Brain pericyte (primary cell): ENCODE measurements around the gene KRTAP4-9.
"Not testable (repeated sequence)": the region's sequence is repeated elsewhere in the genome, so short reads cannot be mapped to it uniquely, and the experiment has no call there.

Source experiments
- DNase-seq: peaks from one replicate; pipeline ENCODE4 v3.0.0-alpha.2; 2012; ENCODE audit warnings: low read depth, low spot score

Gene KRTAP4-9

GRCh38 chr17:41098042-41098441 is 7.1 kb upstream of the KRTAP4-9 start, which contains the start of gene KRTAP4-8:
KRTAP4-8 (minus strand) TSS chr17:41098142; CDS start chr17:41098084, 58 bp downstream.
- no peak for DNase-seq

DNA sequence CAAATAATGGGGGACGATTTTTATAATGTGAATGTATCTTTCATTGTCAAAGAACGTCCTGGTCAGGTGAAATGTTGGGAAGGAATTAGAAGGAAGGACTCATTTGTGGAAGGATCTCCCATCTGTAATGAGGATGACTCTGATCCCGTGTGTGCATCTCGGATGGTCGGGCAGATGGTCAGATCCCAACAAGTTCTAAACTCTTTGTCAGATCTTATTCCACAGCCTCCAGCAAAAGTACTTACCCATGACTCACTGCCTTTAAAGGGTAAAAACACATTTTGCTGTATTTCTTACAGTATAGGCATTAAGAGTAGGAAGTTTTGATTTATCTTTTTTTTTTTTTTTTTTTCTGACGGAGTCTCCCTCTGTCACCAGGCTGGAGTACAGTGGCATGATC is 6.7 kb upstream of the KRTAP4-9 start:
- no peak for DNase-seq

DNA sequence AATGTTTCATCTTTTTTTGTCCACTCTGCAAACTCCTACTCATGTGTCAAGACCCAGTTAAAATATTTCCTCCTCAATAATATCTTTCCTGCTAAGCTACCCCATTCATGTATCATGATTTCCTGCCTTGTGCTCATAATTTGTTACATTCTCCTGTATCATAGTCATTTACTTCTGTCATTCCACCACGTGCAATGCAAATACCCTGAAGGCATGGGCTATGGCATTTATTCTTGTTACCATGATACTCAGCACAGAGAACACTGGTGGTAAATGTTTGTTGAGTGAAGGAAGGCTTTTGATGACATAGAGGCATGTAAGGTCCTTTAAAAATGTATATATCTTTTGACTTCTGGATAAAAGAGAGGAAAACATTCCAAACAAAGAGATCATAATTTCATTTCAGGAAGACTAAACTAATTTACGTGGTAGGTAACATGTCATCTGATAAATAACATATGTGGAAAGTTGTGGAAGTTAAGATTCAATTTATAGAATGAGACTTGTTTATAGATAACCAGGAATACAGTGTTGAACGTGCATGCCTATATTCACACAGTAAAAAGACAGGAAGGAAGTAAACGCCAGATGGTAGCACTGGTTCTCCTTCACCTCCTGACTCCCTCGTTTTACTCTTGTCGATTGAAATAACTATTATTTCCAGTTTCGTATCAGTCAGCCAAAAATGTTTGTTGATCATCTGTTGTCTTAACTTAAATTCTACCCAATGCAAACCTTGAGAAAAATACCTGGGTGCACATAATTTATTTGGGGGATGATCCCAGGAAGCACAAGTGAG is 5.3 kb upstream of the KRTAP4-9 start:
- not testable (repeated sequence) for DNase-seq

DNA sequence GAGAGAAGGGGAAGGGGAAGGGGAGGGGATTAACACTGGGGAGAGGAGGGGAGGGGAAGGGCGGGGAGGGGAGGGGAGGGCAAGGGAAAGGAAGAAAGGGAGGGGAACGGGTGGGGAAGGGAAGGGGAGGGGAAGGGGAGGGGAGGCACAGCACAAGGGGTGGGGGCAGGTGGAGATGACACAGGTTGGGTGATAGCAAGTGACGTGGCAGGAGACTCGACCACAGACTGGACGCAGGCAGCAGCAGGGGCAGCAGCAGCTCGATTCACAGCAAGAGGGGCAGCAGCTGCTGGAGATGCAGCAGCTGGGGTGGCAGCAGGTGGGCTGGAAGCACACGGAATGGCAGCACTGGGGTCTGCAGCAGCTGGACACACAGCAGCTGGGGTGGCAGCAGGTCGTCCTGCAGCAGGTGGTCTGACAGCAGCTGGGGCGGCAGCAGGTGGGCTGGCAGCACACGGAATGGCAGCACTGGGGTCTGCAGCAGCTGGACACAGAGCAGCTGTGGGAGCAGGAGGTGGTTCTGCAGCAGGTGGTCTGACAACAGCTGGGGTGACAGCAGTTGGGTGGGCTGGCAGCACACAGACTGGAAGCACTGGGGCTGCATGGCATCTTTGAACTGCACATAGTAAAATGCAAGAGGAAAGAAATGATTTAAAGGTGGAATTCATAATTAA is 3.5 kb upstream of the KRTAP4-9 start, which contains the start of gene KRTAP4-16:
TSS of gene KRTAP4-16 (minus strand) at position 624 of the 674 bp plus-strand sequence. CDS start at position 624, 0 bp downstream.
- no peak for DNase-seq

- no peak for DNase-seq
Observed at GRCh38 chr17:41103896-41104295, 1.3 kb upstream of the KRTAP4-9 start.

DNA sequence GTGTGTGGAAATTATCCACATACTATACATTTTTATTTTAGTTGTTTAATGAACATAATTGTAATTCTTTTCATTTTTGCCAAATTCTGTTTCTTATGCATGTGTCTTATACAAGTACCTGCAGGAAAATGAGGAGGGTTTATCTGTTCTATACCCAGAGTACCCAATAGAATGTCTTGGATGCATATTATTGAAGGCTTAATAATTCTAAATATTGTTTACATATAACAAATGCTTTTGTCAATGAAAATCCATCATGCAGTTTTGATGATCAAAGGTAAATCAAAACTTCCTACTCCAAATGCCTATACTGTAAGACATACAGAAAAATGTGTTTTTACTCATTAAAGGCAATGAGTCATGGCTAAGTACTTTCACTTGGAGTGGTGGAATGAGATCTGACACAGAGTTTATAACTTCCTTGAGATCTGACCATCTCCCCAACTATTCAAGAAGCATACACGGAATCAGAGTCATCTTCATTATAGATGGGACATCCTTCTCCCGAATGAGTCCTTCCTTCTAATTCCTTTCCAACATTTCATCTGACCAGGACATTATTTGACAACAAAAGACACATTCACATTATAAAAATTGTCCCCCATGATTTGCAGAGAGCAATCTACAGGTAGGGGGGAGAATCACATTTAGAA is 677 bp upstream of the KRTAP4-9 start:
- DNase-seq: not testable (repeated sequence)

- DNase-seq: no peak
Observed at GRCh38 chr17:41107941-41108450, 2.8 kb downstream of the KRTAP4-9 start.

DNA sequence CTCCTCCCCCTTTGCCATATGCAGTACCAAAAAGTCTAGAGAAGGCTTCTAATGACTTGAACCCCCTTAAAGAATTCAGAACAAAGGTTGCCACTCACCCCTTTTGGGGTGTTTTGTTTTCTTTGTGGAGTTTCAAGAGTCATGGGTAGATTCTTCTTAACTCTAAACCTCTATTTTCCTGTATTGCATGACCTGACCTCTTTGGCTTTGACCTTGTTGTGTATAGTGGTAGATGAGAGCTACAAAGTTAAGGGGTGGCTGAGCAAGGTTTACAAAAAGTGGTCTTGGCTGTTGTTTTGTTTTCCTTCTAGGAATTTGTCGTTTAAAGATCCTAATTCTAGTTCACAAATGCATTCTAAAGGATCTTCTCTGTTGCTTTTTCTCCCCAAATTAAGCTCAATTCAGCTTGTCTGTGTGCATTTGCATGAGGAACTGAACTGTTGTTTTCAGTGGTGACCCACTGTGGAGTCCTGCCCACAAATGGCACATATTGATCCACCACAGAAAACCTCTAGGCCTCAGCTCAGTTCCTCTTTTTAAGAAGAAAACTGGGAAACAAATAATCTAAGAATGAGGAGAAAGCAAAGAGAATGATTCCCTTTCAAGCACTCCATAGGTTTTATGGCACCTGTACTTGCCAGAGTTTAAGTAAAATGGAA is 3.7 kb downstream of the KRTAP4-9 start:
- not testable (repeated sequence) for DNase-seq

DNA sequence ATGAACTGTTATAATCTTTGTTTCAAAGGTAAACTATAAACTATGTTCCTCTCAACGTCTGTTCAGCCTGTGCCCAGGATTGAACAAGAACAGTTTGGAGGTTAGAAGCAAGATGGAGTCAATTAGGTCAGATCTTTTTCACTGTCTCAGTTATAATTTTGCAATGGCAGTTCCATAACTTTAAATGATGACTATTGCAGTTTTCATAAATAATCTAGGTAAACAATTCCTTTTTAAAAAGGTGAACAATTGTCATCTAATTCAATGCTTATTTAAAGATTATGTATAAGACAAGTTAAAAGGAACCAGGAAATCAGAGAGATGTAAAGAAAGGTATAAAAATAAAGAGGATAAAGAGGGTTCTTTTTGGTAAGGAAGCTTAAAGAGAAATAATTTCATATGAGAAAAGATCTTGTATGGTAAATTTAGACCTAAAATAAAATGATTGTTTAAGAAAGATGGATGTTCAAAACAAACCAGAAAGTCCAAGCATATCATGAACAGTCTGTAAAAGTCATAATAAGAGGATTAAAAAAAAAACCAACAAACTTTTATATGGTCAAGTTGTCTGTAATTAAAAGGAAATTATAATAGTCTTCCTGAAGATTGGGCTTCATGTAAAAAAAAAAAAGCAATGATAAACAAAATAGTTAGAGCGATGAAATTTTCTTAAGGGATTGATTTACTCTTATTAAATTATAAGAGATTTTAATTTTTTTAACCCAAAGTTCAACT is 6.1 kb downstream of the KRTAP4-9 start:
- no peak for DNase-seq

DNA sequence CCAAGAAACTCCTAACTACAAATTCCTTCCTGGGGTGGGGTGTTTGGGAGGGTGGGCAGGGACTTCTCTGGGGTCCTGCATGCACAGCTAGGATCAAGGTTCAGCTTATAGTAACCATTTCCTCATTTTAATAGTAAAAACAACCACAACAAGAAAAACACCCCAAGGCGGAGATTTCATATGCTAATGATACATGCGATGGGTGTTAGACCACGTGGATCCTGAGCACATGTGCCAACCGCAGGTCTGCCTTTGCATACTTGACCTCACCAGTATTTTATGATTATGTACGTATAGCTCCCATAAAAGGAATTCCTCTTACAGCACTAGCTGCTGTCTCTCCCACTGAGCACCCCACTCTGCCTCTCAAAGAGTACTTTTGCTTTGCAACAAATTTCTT is 11.1 kb downstream of the KRTAP4-9 start:
- no peak for DNase-seq

GRCh38 chr17:41117846-41118386 is 12.7 kb downstream of the KRTAP4-9 start, which contains the start of gene KRTAP4-11:
KRTAP4-11 (minus strand) TSS chr17:41118373; CDS start chr17:41118315, 58 bp downstream.
- not testable (repeated sequence) for DNase-seq

- DNase-seq: no peak
Observed at GRCh38 chr17:41118721-41119120, 13.5 kb downstream of the KRTAP4-9 start.

DNA sequence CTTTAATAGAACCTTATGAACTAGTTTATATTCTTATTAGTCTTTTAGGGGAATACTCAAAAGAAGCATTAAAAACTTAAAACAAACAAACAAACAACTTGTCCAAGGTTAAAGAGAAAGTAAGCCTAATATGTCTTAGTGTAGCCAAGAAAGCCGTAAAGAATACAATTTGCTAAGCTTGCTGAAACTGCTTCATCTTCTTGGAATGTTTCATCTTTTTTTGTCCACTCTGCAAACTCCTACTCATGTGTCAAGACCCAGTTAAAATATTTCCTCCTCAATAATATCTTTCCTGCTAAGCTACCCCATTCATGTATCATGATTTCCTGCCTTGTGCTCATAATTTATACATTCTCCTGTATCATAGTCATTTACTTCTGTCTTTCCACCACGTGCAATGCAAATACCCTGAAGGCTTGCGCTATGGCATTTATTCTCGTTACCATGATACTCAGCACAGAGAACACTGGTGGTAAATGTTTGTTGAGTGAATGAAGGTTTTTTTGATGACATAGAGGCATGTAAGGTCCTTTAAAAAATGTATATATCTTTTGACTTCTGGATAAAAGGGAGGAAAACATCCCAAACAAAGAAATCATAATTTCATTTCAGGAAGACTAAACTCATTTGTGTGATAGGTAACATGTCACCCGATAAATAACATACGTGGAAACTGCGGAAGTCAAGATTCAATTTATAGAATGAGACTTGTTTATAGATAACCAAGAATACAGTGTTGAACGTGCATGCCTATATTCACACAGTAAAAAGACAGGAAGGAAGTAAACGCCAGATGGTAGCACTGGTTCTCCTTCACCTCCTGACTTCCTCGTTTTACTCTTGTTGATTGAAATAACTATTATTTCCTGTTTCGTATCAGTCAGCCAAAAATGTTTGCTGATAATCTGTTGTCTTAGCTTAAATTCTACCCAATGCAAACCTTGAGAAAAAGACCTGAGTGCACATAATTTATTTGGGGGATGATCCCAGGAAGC is 14.8 kb downstream of the KRTAP4-9 start:
- DNase-seq: not testable (repeated sequence)

DNA sequence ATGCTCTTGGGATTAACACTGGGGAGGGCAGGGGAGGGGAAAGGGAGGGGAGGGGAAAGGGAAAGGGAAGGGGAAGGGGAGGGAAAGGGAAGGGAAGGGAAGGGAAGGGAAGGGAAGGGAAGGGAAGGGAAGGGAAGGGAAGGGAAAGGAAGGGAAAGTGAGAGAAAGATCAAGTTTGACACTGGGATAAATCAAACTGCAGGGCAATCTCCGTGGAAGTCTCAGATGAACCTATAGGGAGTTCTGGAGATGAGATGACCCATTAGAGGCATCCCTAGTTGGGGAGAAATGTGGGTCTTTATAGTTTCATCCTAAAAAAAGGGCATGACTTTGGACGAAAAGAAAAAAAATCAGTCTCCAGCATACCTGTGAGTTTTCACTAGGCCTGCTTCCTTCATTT is 16.6 kb downstream of the KRTAP4-9 start:
- DNase-seq: no peak

DNA sequence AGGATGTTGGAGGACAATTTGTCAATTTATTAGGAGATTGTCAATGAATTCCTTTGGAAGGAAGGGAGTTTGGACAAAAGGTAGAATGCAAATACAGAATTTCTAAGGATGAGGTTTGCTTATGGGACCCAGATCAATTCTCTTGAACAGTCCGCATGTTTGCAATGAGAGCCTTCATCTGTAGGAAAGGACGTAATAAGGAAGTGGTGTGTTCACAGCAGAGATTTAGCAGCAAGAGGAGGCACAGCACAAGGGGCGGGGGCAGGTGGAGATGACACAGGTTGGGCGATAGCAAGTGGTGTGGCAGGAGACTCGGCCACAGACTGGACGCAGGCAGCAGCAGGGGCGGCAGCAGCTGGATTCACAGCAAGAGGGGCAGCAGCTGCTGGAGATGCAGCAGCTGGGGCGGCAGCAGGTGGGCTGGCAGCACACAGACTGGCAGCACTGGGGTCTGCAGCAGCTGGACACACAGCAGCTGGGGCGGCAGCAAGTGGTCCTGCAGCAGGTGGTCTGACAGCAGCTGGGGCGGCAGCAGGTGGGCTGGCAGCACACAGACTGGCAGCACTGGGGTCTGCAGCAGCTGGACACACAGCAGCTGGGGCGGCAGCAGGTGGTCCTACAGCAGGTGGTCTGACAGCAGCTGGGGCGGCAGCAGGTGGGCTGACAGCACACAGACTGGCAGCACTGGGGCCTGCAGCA is 18.3 kb downstream of the KRTAP4-9 start:
- DNase-seq: not testable (repeated sequence)

- DNase-seq: not testable (repeated sequence)
Observed at GRCh38 chr17:41123991-41124371, 18.8 kb downstream of the KRTAP4-9 start, which contains the start of gene KRTAP4-12. KRTAP4-12 (minus strand) TSS chr17:41124182; CDS start chr17:41124122, 60 bp downstream.

GRCh38 chr17:41125064-41125463 is 19.9 kb downstream of the KRTAP4-9 start:
- no peak for DNase-seq

GRCh38 chr17:41126412-41126811 is 21.2 kb downstream of the KRTAP4-9 start:
- DNase-seq: no peak
